ENCODE data around the gene IFNA13.

The IFNA13 gene

DNA sequence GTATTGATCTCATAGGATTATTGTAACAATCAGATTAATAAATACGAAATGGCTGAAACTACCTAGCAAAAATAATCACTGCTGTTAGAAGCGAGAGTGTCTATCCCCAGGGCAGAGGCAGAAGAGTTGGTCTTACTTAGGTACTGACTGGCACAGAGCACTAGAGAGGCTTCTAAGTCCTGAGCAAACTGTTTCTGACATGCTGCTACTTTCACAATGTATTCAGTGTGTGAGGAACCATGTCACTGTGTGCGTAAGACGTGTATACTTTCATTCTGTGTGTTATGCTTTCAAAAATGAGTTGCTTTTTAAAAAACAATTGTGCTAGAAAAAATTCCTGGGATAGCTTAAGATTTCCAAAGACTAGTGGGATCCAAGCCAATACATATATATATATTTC is 27.1 kb downstream of the IFNA13 start:
- H2AFZ ChIP-seq (ENCODE audit: low read depth): no peak overlapping the region
- no peak overlapping the region for H3K9ac ChIP-seq
- H4K20me1 ChIP-seq (ENCODE audit: insufficient read depth): no peaks in the 10 kb centered on the region
- no peak overlapping the region for H3K4me3 ChIP-seq (IDR thresholded peaks at IDR 0.05; ENCODE audit: insufficient read depth, low read depth, low read length)
- TF ChIP-seq CTCF (conservative IDR thresholded peaks at IDR 0.05; ENCODE audit: low read depth, low read length): no peak
- H3K79me2 ChIP-seq (ENCODE audit: insufficient read depth, low read depth): no peaks in the 10 kb centered on the region
- no peak overlapping the region for H3K4me2 ChIP-seq
- H3K27me3 ChIP-seq (ENCODE audit: insufficient read depth, low read depth): no peaks in the 10 kb centered on the region
- no peak overlapping the region for H3K27ac ChIP-seq
- peaks cover 5% of the 10 kb centered on the region for H3K4me1 ChIP-seq (ENCODE audit: low read depth, poor library complexity, severe bottlenecking)
- H3K36me3 ChIP-seq (ENCODE audit: insufficient read depth): no peaks in the 10 kb centered on the region

GRCh38 chr9:21336457-21336856 is 31.4 kb downstream of the IFNA13 start:
- Histone ChIP-seq H3K4me3 (IDR thresholded peaks at IDR 0.05; ENCODE audit: insufficient read depth, low read depth, low read length) (no peak overlapping the region), H3K9ac (no peak overlapping the region), H3K4me1 (ENCODE audit: low read depth, poor library complexity, severe bottlenecking) (peaks cover 23% of the 10 kb centered on the region), H3K27me3 (ENCODE audit: insufficient read depth, low read depth) (no peaks in the 10 kb centered on the region), H2AFZ (ENCODE audit: low read depth) (no peak overlapping the region), H3K4me2 (no peak overlapping the region), H3K36me3 (ENCODE audit: insufficient read depth) (no peaks in the 10 kb centered on the region), H3K27ac (no peak overlapping the region), H3K79me2 (ENCODE audit: insufficient read depth, low read depth) (peaks cover 35% of the 10 kb centered on the region), H4K20me1 (ENCODE audit: insufficient read depth) (no peaks in the 10 kb centered on the region)
- TF ChIP-seq CTCF (conservative IDR thresholded peaks at IDR 0.05; ENCODE audit: low read depth, low read length): no peak

- Histone ChIP-seq H3K79me2 (ENCODE audit: insufficient read depth, low read depth) (peaks cover 49% of the 10 kb centered on the region), H4K20me1 (ENCODE audit: insufficient read depth) (no peaks in the 10 kb centered on the region; the same call in 1 of the 2 replicates), H3K27ac (peak within 1 kb of the TSS; percentile 80), H3K4me3 (IDR thresholded peaks at IDR 0.05; ENCODE audit: insufficient read depth, low read depth, low read length) (no peak within 1 kb of the TSS), H3K9ac (peak within 1 kb of the TSS; percentile 96), H3K27me3 (ENCODE audit: insufficient read depth, low read depth) (no peaks in the 10 kb centered on the region), H3K36me3 (ENCODE audit: insufficient read depth) (no peaks in the 10 kb centered on the region), H2AFZ (ENCODE audit: low read depth) (peak within 1 kb of the TSS; percentile 91), H3K4me1 (ENCODE audit: low read depth, poor library complexity, severe bottlenecking) (peaks cover 29% of the 10 kb centered on the region), H3K4me2 (peak within 1 kb of the TSS; percentile 58)
- TF ChIP-seq CTCF (conservative IDR thresholded peaks at IDR 0.05; ENCODE audit: low read depth, low read length): no peak
Measured at GRCh38 chr9:21334701-21335632, 32.9 kb downstream of the IFNA13 start, which contains the start of gene KLHL9. TSS of gene KLHL9 (minus strand) at chr9:21335404. CDS start at chr9:21334859, 545 bp downstream.

DNA sequence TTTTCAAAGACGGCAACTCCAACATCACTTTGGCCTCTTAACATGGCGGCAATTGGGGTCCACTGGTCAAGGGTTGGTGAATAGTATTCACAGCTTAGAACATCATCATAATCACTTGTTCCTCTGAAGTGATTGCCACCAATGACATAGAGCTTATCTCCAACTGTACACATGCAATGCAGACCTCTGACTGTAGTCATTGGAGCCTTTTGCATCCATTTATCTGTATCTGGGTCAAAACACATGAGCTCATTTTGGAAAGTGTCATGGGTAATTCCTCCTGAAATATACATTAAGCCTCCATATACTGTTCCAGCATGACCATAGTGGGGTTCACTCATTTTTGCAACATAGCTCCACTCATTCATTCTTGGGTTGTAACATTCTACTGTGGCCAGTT is 34.6 kb downstream of the IFNA13 start:
- no peaks in the 10 kb centered on the region for H3K27me3 ChIP-seq (ENCODE audit: insufficient read depth, low read depth)
- H4K20me1 ChIP-seq (ENCODE audit: insufficient read depth): no peaks in the 10 kb centered on the region; the same call in 1 of the 2 replicates
- TF ChIP-seq CTCF (conservative IDR thresholded peaks at IDR 0.05; ENCODE audit: low read depth, low read length): no peak
- no peak overlapping the region for H2AFZ ChIP-seq (ENCODE audit: low read depth)
- H3K4me2 ChIP-seq: peak overlapping the region; percentile 58; the same call in 1 of the 2 replicates
- H3K4me3 ChIP-seq (IDR thresholded peaks at IDR 0.05; ENCODE audit: insufficient read depth, low read depth, low read length): no peak overlapping the region
- H3K36me3 ChIP-seq (ENCODE audit: insufficient read depth): no peaks in the 10 kb centered on the region
- H3K4me1 ChIP-seq (ENCODE audit: low read depth, poor library complexity, severe bottlenecking): peaks cover 29% of the 10 kb centered on the region
- H3K9ac ChIP-seq: no peak overlapping the region
- no peak overlapping the region for H3K27ac ChIP-seq
- peaks cover 51% of the 10 kb centered on the region for H3K79me2 ChIP-seq (ENCODE audit: insufficient read depth, low read depth)

Measured in KMS-11 (cell line).